Middle frontal gyrus (tissue), 1 donor: ENCODE measurements around the gene TSC1.

Source experiments
- DNase-seq: peaks from one replicate; pipeline ENCODE4 v3.0.0-alpha.2; 2015; ENCODE audit warnings: low spot score; ENCODE audit errors: extremely low spot score

Gene TSC1

DNA sequence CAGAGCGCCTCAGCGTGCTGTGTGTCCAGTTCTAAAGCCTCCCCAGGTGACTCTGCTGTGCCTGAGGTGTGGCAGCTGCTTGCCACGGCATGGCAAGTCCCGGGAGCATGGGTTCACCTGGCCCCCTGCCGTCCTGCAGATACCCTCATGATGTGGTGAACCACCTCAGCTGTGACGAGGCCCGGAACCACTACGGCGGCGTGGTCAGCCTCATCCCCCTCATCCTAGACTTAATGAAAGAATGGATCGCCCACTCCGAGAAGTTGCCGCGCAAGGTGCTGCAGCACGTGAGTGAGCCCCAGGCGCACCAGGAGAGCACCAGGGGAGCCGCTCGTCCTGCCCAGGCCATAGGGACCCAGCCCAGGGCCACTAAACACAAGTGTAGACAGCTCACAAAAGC, 56.3 kb downstream of the TSC1 start:
- DNase-seq = no peak

DNA sequence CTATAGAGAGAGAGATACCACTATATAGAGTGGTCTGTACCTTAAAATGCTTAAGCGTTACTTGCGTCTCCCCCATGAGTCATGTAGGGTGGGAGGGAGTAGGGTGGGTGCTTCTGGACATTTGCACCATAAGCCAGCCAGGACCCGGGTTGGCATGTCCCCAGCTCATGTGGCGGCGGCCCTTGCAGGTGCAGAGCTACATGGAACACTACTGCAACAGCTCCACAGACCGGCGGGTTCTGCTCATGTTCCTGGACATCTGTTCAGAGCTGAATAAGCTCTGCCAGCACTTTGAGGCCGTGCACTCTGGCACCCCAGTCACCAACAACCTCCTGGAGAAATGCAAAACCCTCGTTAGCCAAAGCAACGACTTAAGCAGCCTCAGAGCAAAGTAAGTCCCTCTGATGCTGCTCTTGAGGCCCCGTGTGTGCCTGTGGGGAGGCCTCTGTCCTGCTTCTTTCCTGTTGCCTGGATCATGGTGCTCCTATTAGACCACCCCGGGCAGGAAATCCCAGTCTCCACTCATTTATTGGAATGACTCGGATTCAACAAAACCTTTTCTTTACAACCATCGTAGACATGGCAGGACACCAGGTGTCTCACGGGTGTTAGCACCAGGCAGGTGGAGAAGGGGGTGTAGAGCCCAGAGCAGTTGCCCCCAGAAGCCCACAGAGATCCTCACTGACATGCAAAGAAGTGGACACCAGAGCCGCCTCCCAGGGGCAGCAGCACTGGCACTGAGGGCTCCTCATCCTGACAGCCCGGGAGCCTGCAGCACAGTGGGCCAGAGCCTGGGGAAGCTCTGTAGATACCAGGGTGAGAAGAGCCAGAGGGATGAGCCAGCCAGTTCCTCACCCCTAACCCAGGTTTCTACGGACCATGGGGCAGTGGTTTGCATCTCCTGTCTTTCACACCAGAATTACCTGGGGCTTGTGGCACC, 57.0 kb downstream of the TSC1 start:
- DNase-seq = no peak

DNA sequence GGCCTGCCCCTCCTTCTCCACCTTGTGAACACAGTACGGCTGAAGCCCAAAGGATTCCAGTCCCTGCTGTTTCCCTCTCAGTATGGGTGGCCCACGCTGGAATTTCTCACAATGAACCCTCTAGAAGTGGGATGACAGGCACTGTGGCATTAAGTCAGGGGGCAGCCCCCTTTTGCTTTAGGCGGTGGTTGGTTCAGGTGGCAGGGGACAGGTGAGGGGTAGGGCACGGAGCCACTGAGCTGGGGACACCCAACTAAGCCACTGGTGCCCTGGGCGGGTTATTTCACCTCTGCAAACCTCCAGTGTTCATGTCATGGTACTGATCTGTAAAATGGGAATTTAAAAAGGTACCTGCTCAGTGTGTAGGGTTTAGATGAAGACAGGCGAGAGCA, 58.1 kb downstream of the TSC1 start:
- DNase-seq = no peak

DNA sequence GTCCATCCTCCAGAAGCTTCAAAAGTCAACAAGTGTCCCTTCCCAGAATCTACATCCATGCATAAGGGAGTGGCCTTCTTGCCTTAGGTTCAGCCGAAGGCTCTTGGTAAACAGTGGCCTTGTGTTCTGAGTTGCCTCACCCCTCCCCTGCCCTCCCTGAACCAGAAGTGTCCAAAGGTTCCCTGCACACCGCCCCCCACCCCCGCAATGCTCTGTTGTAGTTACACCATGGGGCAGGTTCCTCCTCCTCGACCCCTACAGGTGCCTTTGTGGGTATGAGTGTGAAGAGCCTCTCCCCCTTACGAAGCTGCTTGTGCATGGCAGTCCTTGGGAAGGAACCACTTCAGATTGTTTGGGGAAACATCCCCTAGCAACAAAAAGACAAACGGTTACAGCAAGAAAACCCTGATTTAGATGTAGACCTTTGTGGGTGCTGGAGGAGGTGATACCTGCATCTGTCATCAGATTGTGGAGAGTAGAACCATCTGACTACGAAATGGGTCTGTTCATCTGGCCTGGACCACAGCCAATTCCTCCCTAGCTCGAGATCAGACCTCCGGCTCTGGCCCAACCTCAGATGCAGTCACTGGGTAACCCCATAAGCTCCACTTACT, 58.6 kb downstream of the TSC1 start:
- DNase-seq = no peak

DNA sequence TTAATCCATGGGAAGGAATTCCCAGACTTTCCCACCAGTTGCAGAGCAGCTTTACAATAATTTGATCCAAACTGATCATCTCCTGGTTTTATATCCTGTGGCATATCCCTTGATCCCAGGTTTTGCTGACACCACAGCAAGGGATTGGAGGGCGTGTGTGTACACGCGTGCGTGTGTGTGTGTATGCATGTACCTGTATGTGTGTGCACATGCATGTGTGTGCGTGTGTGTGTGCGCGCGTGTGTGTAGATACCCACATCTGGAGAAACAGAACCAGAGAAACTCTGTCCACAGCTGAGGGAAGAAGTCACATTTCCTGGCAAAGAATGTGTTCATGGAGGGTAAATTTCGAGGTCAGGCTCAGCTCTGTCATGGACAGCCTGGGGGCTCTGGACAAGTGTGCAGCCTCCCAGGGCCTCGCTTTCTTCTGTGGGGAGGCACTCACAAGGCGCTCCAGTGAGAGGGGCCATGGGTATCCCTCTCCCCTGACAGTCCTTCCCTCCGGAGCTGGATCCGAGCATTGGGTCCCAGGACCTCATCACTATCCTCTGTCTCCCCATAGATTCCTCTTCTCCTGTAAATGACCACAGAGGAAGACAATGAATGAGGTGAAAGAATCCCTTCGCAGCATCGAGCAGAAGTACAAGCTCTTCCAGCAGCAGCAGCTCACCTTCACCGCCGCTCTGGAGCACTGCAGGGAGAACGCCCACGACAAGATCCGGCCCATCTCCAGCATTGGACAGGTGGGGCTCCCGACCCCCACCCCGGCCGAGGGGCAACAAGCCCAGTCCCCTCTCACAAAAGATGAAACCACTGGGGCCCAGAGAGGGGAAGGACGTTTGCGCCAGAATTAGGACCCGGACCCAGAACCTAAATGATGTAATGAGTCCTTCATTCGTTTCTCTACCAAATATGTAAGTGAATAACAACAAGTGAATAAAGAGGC, 60.8 kb downstream of the TSC1 start:
- no peak for DNase-seq

DNA sequence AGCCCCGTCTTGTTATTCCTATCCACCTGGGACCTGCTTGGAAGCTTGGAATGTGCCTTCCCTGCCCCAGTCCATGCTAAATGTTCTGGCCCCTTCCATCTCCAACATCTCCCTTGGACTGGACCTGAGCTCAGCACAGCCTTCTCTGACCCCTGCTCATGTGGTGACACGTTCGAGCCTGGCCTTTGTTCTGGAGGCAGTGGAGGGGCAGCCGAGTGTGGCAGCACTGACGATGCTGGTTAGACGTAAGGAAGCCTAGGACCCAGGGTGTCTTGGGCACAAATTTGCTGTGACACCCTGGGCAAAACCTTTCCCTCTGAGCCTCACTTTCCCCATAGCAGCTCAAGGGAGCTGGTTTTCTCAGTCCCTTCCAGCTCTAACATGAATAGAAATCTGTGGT, 61.8 kb downstream of the TSC1 start:
- DNase-seq = no peak

DNA sequence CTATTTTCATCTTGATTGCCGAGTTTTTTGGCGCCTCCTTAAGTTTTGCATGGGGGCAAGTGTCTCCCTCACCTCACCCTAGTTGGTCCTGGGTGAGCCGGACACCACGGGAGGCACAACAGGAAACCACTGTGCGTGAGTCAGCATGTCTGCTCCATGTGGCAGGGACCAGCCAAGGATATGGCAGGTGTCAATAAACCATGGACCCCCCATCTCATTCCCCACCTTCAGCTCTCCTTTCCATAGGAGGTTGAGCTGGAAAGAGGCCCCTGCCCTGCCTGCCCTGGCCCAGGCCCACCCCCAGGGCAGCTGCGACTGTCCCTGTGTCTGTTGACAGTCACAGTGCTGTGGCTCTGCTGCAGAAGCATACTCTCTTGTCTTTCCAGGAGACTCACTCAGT, 62.6 kb downstream of the TSC1 start:
- DNase-seq = no peak

DNA sequence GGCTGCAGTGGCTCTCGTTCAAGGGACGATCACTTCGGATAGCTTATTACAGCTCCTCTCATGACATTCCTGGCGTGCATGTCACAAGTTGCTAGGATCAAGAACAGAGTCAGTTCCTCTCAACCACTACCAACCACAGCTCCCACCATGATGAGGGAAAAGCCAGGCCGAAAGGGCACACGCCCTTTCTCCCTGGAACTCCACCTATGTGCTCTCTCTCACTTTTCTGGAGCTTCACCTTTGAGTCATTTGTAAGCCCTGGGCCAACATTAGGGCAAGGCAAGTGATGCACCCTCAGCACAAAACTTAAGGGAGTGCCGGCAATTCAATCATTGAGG, 64.1 kb downstream of the TSC1 start:
- DNase-seq = no peak

DNA sequence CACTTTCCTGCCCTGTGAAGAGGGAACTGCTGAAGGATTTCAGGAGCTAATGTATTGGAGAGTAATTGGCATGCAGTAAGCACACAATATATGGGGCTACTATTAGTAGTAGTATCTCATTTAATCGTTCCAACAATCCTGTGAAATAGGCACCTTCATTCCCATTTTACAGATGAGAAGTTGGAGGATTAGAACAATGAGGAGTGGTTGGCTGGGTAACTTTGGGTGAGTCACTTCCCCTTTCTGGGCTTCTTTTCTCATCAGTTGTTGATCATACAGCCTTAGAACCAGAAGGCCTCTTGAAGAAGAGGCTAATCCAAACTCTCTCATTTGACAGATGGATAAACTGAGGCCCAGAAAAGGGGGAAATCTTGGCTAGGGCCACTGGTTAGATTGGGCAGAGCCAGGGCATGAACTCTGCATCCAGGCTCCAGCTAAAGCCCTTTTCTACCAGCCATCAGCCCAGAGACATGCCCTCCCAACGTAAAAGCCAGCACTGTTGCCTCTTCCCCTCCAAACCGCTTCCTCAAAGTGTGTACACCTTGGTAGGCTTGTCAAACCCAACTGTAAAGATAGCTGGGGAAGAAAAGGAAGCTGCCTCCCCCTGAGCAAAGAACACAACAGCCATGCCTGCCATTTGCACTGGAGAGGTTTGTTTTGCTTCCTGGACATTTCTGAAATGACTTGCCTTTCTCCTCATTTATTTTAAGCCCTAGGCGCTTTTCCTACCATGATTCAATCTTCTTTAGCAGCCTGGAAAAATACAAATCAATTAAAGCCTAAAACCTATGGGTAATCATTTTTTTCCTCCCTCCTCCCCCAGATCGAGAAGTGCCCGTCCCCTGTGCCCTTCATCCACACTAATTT, 64.7 kb downstream of the TSC1 start:
- DNase-seq = no peak

DNA sequence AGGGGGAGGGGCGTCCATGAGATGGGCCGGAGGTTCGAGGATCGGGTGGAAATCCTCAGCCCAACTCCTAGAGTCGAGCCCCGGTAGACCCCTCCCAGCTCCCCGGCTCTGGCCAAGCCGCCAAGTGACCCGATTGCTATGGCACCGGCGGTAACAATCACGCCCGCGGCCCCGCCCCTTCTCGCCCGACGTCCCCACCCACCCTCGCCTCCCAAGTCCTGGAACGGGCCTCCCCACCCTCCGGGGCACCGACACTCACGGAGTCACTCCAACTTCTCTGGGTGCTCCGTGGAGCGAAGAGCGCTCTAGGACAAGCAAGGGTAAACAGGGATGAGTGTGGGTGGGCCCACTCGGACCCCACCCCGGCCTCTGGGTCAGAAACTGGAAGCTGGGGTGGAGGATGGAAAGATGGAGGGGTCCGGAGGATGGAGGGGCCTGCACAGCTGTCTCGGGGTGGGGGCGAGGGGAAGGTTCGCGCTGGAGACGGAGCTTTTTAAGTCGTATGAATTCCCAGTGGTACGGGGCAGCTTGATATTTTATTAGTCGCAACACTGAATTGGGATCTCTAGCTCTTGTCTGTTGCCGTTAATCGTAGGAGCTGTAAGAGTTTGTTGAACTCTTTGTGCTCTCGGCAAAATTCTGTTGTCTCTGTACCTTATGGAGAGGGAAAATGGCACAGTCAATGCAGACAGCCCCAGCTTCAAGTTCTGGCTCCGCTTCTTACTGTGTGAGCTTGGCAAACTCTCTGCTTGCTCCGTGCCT, 65.5 kb downstream of the TSC1 start, which contains the start of gene SPACA9:
Gene SPACA9 (plus strand): TSS at position 204 of the 762 bp plus-strand sequence. CDS start 5,050 bp downstream, outside the sequence.
- DNase-seq = no peak

DNA sequence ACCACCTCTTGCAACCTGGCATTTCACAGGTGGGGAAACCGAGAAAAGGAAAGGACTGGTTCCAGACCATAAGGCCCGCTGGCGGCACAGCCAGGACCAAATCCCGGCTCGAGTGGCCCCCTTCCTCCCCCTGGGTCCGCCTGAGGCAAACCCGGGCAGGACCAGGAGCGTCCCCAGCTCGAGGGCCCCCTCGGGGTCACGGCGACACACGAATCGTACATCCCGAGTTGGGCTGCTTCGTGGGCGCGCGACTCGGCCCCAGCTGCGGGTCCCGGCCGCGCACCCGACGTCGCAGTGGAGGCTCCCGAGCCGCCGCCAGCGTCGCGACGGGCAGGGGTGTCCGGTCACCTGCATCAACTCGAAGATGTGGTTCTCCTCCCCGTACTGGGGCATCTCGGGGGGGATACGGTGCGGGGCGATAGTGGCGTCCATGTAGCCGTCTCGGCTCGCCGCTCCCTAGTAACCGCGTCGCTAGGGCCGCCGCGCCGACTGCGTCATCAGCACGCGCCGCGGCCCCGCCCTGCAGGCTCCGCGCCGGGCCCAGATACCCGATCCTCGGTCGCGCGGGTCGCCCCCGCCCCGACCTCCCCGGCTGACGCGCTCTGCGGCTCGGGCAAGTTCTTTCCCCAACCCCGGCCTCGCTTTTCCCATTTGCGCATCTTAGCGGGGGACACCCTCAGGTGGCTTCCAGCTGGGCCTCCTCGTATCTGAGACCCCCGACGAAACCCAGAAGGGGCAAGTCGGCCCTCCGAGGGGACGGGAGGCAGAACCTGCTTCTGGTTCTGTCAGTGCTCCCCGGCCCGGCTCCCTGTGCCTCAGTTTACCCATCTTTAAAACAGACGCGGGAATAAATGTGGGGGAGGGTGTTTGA, 66.4 kb downstream of the TSC1 start, which contains the start of gene AK8:
Gene AK8 (minus strand): TSS at position 461 of the 871 bp plus-strand sequence. CDS start 29 bp downstream, at position 432.
- peak; percentile 33 for DNase-seq

DNA sequence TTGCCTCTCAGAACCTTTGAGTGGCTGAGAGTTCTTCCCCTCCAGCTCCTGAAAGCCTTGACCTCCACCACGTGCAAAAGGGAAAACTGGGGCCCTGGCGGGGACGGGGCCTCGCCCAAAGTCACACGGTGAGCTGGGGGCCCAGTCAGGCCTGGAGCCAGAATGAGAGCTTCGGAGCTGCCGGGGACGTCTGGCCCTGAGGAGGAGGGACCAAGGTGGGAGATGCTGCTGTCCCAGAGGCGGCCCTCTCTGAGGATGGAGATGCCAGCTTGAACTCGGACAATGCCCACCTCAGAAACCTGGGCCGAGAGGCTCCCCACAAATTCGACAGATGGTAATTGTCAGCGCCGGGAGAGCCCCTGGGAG, 67.0 kb downstream of the TSC1 start:
- no peak for DNase-seq

DNA sequence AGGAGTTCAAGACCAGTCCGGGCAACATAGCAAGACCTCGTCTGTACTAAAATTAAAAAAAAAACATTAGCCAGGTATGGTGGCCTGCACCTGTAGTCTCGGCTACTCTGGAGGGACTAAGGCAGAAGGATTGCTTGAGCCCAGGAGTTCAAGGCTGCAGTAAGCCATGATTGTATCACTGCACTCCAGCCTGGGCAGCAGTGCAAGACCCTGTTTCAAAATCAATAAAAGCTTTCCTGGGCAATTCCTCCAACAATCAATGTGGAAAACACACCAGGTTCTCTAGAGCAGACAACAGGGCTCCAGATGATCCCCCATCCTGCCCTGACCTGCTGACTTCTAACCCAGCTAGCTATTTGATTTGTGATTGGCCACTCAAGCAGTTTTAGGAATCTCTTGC, 67.6 kb downstream of the TSC1 start:
- no peak for DNase-seq

DNA sequence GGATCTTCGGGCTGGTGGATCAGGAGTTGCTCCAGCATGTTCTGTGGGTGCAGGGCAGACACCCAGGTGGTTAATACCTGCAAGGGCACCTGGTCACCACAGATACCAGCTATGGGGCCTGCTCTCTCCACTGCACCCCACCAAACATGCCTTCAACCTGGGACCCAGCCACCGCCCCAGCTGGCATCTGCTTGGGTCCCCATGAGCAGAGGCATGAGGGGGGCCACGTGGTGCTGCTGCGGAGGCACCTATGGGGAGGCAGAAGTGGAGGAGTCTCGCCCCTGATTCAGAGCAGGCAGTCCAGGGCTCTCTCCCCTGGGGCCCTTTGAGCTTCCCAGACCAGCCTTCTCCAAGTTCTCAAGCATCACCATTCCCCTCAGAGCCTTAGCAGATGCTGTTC, 69.3 kb downstream of the TSC1 start:
- no peak for DNase-seq

DNA sequence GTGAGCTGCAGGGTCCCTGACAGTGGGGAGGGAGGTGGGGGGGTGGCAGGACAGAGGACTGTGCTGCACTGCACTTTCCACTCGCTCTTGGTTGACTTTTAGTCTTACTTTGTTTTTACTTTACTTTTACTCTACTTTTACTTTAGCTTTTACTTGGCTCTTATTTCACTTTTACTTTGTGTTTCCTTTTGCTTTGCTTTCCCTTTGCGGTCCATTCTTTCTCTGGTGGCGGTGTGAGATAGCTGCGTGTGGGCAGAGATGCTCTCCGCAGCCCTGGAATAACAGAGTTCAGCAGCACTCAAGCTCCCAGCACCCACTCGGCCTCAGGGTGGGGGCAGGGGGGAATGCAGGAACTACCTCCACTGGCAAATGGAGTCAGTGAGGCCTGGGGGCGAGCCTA, 71.0 kb downstream of the TSC1 start:
- no peak for DNase-seq

DNA sequence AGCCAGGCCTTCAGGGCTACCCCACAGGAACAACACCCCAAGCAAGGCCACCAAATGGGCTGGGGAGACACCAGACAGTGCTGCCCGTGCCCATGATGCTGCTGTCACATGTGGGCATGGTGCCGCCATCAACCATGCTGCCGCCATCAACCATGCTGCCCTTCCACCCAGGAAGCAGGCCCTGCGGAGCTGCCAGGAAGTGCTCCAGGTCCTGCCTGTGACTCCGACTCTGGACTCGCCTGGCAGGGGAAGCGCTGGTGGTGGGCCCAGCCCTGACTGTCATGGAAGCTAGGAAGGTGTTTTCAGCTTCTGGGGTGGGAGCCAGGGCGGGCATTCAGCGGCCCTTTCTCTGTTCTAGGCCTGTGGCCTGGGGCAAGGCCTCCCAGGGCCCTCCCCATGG, 75.2 kb downstream of the TSC1 start:
- DNase-seq = no peak

DNA sequence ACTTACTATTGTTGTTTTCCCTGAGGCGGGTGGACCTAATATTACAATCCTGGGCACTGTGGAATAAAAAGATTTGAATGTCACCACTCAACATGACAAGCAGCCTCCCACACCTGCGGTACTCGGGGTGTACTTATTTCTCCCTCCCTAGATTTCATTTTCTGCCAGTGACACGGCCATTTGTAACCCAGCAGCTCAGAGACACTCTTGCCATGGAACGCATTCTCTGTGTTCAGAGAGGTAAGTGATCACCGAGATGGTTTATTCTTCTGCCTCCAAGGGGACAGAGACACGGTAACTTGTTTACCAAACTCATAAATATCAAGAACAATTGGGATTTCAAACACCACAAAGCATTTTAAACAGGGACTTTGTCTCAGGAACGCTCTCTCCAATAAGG, 77.5 kb downstream of the TSC1 start:
- DNase-seq = no peak

DNA sequence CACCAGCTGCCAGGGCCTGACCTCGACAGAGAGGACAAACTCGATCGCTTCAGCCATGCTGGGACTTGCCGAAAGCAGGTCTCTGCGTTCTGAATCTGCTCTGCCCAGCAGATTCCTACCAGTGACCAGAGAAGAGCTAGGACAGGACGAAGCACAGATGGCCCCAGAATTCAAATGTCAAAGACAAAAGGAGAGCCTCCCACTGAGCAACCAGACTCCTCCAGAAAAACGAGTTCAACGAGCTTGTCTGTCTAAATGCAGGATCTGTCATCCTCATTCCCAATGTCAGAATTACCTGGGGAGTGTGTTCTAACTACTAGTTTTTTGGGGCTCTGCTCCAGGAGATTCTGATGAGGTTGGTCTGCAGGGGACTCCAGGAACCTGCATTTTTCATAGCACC, 79.7 kb downstream of the TSC1 start:
- DNase-seq = no peak

DNA sequence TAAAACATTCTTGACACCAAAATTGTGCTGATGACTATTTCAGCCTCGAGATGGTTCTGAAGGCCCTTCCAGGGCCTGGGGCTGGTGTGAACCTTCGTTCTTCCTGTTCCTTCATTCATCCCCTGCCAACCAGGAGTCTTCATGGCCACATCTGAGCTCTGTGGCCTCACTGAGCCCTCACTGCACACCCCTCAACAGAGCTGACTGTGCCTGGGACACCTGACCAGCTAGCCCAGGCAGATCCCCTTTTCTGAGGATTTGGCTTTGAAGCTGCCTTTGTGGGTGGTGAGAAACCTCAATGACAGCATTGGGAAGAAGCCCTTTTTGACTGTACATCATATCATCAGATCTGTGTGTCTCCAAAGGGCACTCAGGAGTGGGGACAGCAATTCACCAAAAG, 80.1 kb downstream of the TSC1 start:
- DNase-seq = no peak
